ENCODE data around the gene TMSB4X.

GRCh38 chrX:12965131-12965940 is 9.6 kb upstream of the TMSB4X start:
- TF ChIP-seq CTCF (IDR thresholded peaks at IDR 0.05; ENCODE audit: low read depth, low read length) (no peak), EZH2phosphoT487 (IDR thresholded peaks at IDR 0.05; ENCODE audit: low read depth) (no peak)
